ENCODE results near the gene ANKS1A. TPM values are rescaled to one million over a fixed set of nuclear protein-coding genes. Genes with fewer than 3 reads are reported as not detected.

The ANKS1A gene
- polyA plus RNA-seq, 2 of the 4 experiments (the other 2 are of a cell fraction): 3.6 to 5.9 TPM

- FAIRE-seq (no peak), ATAC-seq (no peak), DNase-seq (ENCODE audit: low read depth in 1 of 2, low spot score in 1 of 2) (no peak)
- POLR2A ChIA-PET: no interaction called here
- H3K9me3 ChIP-seq: no peaks in the 10 kb centered on the region
- no peak for TF ChIP-seq CHD4 (IDR thresholded peaks at IDR 0.05; ENCODE audit: borderline replicate concordance)
- TF ChIP-seq JUN (IDR thresholded peaks at IDR 0.05): no peak
- no peak for TF ChIP-seq SREBF2 (IDR thresholded peaks at IDR 0.05)
- TF ChIP-seq PBX3 (IDR thresholded peaks at IDR 0.05): no peak
- no peak for TF ChIP-seq REST (IDR thresholded peaks at IDR 0.05)
- TF ChIP-seq MAX (IDR thresholded peaks at IDR 0.05): no peak
- no peak for TF ChIP-seq NFE2L2 (conservative IDR thresholded peaks at IDR 0.05; ENCODE audit: low read length)
- TF ChIP-seq PHF8 (IDR thresholded peaks at IDR 0.05; ENCODE audit: borderline replicate concordance, low read depth): no peak
- no peak for TF ChIP-seq MAFK (IDR thresholded peaks at IDR 0.05; ENCODE audit: partially characterized antibody)
- no peak for TF ChIP-seq NPAS2 (CRISPR knock-in tag; IDR thresholded peaks at IDR 0.05; ENCODE audit: borderline replicate concordance)
- TF ChIP-seq HDAC2 (IDR thresholded peaks at IDR 0.05): no peak
- TF ChIP-seq FOSB (CRISPR knock-in tag; IDR thresholded peaks at IDR 0.05): no peak
- TF ChIP-seq ZNF302 (CRISPR knock-in tag; IDR thresholded peaks at IDR 0.05): no peak
- no peak for TF ChIP-seq CBX2 (IDR thresholded peaks at IDR 0.05; ENCODE audit: borderline replicate concordance, low read depth)
- no peak for TF ChIP-seq JUNB (IDR thresholded peaks at IDR 0.05)
- peaks cover 8% of the 10 kb centered on the region for H3K4me1 ChIP-seq
- H3K4me2 ChIP-seq: no peak overlapping the region
- CTCF ChIA-PET: interaction anchor here (0.9 to 2.6 kb wide), 5 partner anchors 7 to 255 kb away, joined by 3 to 9 read pairs (median 4); no protein-coding TSS in a partner anchor
- 96% methylated on average over 3 of the region's 4 CpGs for WGBS (ENCODE audit: missing lambda C conversion rate)
- no peak overlapping the region for H3K4me3 ChIP-seq
- no peak overlapping the region for H3K27ac ChIP-seq
Measured at GRCh38 chr6:34985236-34985635, 96.2 kb downstream of the ANKS1A start.

GRCh38 chr6:34986845-34987246 lies 97.8 kb downstream of the ANKS1A start:
- Histone ChIP-seq H3K9me3 (no peaks in the 10 kb centered on the region), H3K4me2 (no peak overlapping the region), H3K27ac (no peak overlapping the region), H3K4me1 (peaks cover 4% of the 10 kb centered on the region), H3K4me3 (no peak overlapping the region)
- TF ChIP-seq ZFP36 (IDR thresholded peaks at IDR 0.05; ENCODE audit: borderline replicate concordance, partially characterized antibody) (no peak), GATA3 (IDR thresholded peaks at IDR 0.05; ENCODE audit: borderline replicate concordance) (no peak), PBX3 (IDR thresholded peaks at IDR 0.05) (no peak), ZNF302 (CRISPR knock-in tag; IDR thresholded peaks at IDR 0.05) (no peak), RAD21 (conservative IDR thresholded peaks at IDR 0.05 in 1 of 2, IDR thresholded peaks at IDR 0.05 in 1 of 2) (peak; percentile 68 to 78), SMC3 (IDR thresholded peaks at IDR 0.05) (peak; percentile 65)
- TF ChIP-seq, protein P1, sequence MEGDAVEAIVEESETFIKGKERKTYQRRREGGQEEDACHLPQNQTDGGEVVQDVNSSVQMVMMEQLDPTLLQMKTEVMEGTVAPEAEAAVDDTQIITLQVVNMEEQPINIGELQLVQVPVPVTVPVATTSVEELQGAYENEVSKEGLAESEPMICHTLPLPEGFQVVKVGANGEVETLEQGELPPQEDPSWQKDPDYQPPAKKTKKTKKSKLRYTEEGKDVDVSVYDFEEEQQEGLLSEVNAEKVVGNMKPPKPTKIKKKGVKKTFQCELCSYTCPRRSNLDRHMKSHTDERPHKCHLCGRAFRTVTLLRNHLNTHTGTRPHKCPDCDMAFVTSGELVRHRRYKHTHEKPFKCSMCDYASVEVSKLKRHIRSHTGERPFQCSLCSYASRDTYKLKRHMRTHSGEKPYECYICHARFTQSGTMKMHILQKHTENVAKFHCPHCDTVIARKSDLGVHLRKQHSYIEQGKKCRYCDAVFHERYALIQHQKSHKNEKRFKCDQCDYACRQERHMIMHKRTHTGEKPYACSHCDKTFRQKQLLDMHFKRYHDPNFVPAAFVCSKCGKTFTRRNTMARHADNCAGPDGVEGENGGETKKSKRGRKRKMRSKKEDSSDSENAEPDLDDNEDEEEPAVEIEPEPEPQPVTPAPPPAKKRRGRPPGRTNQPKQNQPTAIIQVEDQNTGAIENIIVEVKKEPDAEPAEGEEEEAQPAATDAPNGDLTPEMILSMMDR (IDR thresholded peaks at IDR 0.05): peak; percentile 65
- 38% methylated on average over 3 of the region's 3 CpGs for WGBS (ENCODE audit: missing lambda C conversion rate)
- ChIA-PET POLR2A (no interaction called here), CTCF (interaction anchor here (0.6 to 2.8 kb wide), 31 partner anchors 9 to 464 kb away, joined by 3 to 20 read pairs (median 4); no protein-coding TSS in a partner anchor)
- ATAC-seq: peak in 1 of 2 experiments; percentile 79; a peak in 4 of 6 replicates
- DNase-seq (ENCODE audit: low read depth in 1 of 2, low spot score in 1 of 2): peak; percentile 61 to 63
- no peak for FAIRE-seq

Measured in A549 (cell line).